GM21367 (cell line): ENCODE results near the gene ZBTB43.

Experiments used
- ATAC-seq: cut with Tn5 transposase; IDR thresholded peaks from one replicate; pipeline ENCODE4 v1.9.1; 2021; ENCODE audit not compliant: unreplicated experiment

Gene ZBTB43

DNA sequence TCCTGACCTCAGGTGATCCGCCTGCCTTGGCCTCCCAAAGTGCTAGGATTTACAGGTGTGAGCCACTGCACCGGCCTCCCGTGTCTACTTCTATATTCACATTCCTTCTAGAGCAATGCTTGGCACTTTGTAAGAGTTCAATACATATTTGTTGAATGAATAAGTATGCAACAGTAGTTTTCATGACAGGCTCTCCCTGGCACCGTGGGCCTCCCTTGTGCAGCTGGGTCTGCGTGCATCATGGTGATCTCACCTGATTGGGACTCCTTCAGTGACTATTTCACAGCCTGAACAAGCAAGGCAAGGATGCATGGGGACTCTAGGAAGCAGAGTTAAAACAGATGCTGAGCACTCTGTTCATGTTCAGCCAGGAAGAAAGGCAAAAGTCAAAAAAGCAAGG lies 48.8 kb downstream of the ZBTB43 start:
- no peak for ATAC-seq

DNA sequence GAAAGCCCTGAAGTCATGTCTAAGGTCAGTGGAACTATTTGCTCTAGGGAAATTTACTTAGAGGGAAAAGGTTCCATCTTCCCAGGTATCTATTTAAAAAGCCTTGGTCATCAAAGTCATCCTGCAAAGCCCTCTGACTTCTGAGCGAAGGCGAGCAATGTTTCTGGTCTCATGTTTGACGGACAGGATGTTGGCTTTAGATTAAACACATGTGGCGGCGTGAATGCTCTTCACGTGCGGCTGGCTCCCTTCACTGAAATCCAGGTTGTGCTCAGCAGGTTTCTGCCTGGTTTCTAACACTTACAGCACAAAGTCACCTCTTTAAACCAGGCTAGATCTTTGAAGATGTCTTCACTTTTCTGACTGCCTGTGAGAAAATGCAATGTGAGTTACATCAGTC lies 49.9 kb downstream of the ZBTB43 start:
- no peak for ATAC-seq

DNA sequence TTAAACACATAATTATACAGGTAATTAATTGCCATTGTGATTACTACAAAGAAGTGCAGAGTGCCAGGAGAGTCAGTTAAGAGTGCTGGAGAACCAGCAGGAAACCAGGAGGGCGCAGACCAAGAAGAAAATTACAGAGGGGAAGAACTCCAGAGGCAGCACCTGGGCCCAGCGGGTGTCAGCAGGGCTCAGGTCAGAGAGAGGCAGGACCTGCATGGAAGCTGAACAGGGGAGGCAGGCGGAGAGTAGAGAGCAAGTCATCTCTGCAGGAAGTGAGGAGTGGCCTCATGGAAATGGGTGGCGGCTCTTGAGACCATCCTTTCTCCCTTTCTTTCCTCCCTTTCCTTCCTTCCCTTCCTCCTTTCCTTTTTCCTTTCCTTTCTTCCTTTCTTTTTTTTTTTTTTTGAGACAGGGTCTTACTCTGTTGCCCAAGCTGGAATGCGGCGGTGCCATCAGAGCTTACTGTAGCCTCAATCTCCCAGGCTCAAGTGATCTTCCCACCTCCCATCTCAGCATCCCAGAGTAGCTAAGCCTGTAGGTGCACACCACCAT lies 51.6 kb downstream of the ZBTB43 start:
- ATAC-seq, result no peak

DNA sequence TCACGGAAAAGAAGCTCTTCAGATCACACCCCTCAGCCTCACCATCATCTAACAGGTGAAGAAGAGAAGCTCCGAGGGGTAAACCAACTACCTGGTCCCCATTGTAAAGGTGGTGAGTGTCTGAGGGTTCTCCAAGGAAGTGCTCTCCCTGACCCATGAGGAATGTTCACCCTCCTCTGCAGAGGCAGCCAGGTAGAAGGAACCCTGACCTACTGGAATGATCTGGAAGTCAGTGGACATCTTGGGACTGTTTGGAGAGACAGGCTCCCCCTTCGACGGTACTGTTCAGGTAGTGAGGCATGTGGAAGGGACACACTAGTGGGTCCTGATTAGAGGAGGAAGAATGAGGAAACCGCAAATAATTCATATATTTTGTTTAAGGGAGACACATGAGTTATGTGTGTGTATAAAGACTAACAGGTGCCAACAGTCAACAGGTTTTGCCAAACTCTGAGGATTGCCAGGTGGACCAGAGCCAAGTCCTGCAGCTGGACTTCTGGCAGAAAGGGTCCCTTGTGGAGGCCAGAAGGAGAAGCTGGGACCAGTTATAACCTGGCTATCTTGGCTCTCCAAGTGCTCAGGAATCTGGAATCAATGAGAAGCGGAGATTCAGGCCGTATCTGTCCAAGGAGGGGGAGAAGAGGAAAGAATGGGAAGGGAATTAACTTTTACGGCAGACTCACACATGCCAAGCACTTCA lies 52.6 kb downstream of the ZBTB43 start:
- ATAC-seq, result no peak

DNA sequence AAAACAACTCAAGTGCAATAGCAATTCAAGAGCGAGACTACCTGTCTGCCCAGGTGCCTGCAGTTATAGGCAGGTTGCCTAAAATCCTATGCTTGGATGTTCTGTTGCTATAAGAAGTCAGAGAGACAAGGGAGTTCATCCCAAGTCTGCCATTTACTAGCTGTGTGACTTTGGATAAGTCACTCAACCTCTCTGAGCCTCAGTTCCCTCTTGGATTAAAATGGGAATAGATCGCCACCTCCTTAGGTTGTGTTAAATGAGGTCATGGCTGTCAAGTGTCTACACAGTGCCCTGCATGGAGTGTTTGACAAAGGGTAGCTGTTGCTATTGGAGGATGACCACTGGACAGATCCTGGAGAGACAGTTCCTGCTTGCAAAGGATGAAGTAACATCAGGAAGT lies 54.3 kb downstream of the ZBTB43 start:
- no peak for ATAC-seq

DNA sequence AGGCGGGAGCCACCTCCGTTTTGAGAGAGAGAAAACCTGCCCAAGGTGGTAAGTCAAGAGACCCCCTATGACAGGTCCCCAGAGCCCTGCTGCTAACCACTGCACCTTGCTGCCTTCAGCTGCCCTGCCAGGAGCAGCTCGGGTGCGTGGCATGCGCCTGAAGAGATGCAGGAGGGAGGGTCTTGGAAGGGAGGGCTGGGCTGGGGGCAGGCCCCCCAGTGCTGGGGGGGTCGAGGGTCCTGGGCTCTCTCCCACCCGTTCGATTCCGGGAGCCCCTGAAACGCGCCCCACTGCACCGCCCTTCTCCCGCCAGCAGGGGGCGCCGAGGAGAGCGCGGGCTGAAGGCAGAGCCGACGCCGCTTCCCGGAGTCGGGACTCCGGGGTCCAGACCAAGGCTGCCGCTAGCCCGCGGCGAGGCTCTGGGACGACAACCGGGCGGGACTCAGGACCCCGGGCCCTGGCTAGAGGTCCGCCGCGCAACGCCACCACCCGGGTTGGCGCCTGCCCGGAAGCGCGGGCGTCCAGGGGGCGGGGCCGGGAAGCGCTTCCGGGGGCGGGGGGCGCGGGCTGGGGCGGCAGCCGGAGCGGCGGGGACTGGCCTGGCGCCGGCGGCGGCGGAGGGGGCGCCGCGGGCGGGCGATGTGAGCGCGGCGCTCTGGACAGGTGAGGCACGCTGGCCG lies 55.4 kb downstream of the ZBTB43 start, which contains the start of gene ZBTB34:
Gene ZBTB34, plus strand, starts transcription at position 563 of the 680 bp plus-strand sequence. CDS start 18,761 bp downstream, outside the sequence.
- peak; percentile 42 for ATAC-seq

DNA sequence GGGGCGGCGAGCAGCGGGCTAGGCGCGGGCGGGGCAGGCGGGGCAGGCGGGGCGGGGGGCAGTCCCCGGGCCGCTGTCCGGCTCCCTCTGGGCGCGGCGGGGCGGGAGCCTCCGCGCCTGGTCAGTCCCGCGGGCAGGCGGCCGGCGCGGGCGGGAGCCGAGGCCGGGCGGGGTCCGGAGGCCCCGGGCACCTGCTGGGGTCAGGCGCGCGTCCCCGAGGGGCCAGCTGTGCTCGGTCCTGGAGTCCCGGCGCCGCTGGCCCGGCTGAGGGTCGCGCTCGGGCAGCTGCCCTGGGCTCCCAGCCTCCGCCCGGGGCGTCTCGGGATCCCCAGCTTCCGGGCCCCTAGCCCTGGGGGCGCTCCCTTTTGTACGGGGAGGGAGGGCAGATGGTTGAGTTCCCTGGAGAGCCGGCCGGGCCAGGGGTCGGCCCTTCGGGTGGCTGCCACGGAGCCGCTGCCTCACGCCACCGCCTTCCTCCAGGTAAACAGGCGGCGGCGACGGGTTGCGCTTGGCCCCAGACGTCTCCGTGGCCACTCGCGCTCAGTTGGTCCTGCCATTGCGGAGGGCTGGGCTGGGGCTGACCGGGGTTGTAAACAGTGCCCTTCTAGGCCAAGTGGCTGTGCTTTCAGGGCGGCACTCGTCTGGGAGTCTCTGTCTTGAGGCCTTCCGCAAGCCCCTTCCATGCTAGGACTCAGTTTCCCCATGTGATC lies 56.1 kb downstream of the ZBTB43 start:
- ATAC-seq, result peak; percentile 24

DNA sequence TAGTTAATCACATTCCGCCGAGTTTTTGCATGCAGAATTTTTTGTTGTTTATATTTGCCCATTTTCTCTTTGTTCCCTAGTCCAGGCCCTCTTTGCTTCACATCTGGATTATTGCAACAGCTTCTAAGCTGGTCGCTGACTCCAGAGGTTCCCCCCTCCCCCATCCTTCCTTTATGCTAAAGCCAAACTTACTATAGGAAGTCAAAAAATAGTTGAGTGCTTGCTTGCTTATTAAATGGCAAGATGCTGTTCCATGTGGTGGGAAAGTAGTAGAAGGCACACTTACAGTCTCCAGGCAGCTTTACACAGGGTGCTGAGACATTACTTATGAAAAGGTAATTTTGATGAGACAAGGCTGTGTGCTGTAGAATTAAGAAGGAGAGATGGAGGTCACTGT lies 56.9 kb downstream of the ZBTB43 start:
- ATAC-seq, result no peak

DNA sequence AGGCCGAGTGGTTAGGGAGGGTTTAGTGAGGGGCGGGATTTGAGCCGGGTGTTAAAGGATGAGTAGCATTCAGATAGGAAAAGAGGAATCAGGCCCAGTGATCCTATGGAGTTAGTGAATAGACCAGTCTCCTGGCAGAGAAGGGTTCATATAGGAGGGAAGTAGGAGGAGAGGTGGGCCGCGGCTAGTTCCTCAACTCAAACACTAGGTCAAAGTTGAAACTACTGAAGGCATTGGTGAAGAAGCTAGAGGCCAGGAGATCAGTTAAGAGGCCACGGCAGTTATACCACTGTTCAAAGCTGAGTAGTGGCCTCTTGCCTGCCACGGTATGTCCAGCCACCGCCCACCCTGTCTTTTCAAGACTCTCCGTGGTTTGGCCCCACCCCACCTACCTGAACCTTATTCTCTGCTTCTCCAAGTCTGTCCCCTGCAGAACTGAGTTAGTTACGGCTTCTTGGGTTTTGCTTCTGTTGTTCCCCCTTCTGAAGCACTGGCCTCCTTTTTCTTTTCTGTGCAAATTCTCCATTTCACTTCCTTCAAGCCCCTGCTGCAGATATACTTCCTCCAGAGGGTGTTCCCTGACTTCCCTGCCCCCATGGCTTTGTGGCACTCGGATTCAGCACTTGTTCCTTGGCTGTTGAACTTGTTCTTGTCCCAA lies 57.4 kb downstream of the ZBTB43 start:
- no peak for ATAC-seq

DNA sequence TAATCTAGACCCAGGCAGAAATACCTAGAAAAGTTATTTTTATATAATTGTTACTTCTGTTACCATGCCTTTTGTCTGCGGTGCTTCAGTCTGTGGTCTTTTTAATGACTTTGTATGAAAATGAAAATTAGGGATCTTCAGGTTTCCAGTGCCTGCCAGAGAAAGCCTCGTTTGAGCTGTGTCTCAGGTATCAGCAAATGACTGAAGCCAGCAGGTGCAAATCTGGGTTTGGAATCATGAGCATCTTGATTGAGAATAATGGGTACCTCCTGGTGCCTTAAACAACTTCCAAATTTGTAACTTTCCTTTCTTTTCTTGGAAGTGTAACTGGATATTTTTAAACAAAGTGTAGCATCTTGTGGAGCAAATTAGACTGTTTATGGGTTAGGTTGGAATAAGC lies 59.9 kb downstream of the ZBTB43 start:
- no peak for ATAC-seq

DNA sequence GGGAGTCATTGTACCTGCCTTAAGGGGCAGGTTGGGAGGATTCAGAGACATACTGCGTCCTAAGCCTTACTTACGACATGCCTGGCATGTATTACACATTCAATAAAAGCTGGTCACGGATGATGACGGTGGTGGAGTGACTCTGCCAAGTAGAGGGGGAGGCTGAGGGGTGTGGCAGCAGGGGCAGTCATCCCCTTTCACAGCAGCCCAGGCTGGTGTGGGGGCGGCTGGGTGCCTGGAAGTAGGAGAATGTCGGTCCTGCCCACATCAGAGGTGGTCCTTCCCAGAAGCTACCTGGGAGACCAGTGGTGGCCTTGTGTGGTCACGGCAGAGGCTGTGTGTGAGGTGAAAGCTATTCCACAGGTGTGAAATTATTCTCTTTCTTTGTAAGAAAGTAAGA lies 64.5 kb downstream of the ZBTB43 start:
- ATAC-seq, result no peak

DNA sequence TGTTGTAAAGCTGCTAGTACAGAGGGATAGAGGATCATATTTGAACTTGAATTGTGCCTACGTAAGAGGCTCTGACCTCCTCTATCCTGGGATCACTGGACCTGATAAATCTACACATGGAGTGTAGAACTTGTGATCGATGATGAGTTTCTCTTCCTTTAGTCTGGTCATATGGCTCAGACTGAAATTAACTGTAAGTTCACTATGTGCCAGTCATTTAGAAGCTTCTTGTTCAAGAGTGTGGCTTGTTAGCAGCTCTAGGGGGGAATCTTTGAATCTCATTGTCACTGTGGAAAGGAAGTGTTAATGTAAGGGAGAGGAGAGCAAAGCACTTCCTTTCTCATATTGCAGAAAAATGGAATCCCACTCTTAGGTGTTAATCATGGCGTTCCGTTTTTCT lies 67.7 kb downstream of the ZBTB43 start:
- no peak for ATAC-seq

DNA sequence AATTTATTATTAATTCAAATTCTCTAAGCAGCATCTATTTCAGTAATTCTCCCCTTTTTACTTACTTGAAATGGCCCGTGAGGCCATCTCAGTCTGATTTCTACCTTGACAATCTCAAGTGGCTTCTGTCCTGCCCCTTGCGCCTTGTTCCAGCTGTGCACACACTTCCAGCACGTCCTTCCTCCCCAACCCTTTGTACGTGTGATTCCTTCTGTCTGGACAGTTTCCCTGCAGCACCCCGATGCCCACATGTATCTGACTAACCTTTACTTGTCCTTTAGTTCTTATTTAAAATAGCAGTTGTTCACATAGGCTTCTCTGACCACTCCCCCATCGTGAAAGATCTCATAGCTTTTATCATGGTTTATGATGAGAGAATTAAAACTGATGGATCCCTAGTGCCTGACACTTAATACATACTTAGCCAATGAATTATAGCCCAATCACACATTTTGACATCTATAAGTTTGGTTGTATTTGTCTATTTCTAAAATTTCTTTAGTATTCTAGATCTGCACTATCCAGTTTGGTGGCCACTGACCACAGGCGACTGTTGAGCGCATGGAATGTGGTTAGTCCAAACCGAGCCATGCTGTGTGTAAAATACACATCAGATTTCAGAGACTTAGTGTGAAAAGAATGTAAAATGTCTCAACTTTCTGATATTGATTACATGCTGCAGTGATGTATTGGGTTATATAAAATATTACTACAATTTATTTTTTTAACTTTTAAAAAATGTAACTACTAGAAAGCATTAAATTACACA lies 69.9 kb downstream of the ZBTB43 start:
- no peak for ATAC-seq

DNA sequence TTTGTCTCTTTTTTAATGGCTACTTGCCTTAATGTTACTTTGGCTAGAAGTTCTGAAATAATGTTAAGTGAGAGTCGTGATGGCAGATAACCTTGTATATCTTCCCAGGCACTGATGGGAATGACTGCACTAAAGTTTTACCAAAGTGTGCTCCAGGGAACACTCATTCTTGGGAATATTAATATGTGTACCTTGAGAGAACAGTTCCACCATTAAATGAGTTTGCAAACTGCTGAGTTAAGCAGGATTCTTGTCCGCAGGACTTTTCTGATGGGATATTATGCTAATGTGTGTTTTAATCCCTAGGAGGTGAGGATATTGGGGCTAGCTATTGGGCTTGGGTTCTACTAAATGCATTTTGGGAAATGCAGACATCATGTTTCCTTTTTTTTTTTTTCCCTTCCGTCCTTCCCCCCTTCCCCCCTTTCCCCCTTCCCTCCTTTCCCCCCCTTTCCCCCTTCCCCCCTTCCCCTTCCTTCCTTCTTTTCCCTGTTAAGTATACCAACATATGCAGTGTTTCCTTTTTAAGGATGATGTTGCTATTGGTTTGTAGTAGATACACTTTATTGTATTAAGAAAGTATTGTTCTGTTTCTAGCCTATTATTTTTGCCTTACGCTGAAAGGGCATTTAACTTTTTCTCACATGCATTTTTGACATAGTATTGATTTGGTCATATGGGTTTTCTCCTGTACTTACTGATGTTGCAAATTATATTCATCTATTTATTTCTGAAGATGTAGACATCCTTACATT lies 71.1 kb downstream of the ZBTB43 start:
- ATAC-seq, result no peak

DNA sequence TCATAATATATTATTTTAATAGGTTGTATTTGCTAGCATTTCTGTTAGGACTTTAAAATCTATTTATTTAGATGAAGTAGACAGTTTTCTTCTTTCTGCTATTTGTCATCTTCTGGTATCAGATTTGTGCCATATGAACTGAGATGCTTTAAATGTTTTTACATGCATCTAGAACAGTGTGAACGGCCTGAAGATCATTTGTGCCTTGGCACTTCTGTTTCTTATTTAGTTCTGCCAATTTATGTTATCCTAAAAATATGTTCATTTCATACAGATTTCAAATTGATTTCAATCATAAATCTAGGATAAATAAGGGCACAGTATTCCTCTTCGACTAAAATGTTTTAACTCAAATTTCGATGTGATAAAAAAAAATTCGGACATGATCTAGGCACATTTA lies 71.7 kb downstream of the ZBTB43 start:
- ATAC-seq, result no peak

DNA sequence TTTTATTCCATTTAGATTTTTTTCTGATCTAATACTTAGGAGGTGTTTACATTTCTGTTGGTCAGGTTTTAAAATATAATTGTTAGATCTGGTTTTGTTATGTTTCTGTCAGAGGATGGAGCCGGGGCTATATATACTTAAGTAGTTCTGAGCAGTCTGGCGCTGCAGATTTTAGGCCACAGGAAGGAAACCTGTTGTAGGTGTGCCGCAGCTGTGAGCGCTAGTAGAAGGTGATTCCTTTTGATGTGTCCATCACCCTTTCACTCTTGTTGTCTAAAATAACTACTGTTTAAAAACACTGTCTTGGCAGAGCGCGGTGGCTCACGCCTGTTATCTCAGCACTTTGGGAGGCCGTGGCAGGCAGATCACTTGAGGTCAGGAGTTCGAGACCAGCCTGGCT lies 72.6 kb downstream of the ZBTB43 start:
- ATAC-seq, result no peak

DNA sequence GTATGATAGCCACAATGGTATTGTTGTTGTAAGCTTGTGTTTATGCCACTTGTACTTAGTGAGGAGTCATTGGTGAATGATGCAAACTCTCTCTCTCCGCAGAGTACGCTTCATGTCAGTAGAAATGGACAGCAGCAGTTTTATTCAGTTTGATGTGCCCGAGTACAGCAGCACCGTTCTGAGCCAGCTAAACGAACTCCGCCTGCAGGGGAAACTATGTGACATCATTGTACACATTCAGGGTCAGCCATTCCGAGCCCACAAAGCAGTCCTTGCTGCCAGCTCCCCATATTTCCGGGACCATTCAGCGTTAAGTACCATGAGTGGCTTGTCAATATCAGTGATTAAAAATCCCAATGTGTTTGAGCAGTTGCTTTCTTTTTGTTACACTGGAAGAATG lies 74.4 kb downstream of the ZBTB43 start:
- no peak for ATAC-seq

DNA sequence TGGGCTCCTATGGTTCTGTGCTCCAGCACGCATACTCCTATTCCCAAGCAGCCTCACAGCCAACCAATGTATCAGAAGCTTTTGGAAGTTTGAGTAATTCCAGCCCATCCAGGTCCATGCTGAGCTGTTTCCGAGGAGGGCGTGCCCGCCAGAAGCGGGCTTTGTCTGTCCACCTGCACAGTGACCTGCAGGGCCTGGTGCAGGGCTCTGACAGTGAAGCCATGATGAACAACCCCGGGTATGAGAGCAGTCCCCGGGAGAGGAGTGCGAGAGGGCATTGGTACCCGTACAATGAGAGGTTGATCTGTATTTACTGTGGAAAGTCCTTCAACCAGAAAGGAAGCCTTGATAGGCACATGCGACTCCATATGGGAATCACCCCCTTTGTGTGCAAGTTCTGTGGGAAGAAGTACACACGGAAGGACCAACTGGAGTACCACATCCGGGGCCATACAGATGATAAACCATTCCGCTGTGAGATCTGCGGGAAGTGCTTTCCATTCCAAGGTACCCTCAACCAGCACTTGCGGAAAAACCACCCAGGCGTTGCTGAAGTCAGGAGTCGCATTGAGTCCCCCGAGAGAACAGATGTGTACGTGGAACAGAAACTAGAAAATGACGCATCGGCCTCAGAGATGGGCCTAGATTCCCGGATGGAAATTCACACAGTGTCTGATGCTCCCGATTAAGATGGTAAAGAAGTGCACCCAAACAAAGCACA lies 75.5 kb downstream of the ZBTB43 start:
- no peak for ATAC-seq

DNA sequence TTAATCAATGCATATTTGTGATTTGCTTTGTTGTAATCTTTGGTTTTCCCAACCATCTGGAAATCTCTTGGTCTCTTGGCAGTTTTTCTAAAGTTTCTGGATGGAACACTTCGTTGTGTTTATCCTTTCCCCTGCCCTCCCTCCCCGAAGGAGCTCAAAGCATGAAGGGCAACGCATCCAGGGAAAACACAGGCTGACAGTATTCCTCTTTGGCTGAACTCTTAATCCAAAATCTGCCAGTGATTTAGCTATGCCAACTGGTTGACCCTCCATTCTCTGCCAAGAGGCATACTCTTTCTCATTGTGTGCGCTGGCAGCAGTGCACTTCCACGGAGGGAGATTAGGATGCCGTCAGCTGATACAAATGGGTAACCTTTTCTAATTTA lies 76.1 kb downstream of the ZBTB43 start:
- no peak for ATAC-seq
